GM15510 (cell line): ENCODE measurements around the gene KCTD6.

ENCODE experiments used
- POLR2A ChIP-seq: IDR thresholded peaks from 3 replicates; pipeline ENCODE4 v1.6.1; 2011; ENCODE audit warnings: borderline replicate concordance; ENCODE audit not compliant: insufficient read length; ENCODE audit errors: extremely low read depth

Gene KCTD6

DNA sequence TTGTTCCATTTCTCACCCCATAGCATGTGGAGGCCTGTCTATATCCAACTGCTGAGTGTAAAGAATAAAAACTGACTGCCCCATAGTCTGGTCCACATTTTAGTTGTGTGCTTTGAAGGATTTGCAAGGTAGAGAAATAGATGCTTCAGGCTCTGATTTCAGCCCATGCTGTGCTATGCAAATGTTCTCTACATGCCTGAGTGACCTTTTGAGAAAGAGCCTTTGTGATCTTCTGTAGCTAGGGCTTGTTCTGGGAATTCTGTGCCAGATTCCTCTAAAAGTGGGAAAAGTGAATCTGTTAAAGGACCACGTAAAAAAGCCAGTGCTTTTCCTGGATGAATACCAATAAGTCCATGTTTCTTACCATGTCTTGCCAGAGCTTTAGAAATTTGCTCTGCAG is 5.2 kb downstream of the KCTD6 start:
- TF ChIP-seq POLR2A: no peak

DNA sequence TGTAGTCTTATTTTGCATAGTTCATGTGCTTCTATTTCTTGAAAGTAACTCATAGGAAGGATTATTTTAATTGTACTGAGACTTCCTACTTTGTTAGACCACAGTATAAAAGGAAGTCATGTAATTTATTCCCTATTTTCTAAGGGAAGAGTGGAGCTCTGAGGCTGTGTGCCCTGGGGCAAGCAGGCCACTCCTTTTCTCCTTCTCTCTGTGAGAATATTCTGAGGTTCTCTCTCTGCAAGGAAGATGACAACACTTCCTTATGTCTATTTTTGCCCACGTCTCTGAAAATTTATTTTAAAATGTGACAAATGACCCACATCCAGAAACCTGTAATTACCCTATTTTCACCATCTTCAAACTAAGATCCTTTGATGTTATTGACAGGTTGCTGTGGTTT is 11.0 kb downstream of the KCTD6 start:
- TF ChIP-seq POLR2A: no peak

DNA sequence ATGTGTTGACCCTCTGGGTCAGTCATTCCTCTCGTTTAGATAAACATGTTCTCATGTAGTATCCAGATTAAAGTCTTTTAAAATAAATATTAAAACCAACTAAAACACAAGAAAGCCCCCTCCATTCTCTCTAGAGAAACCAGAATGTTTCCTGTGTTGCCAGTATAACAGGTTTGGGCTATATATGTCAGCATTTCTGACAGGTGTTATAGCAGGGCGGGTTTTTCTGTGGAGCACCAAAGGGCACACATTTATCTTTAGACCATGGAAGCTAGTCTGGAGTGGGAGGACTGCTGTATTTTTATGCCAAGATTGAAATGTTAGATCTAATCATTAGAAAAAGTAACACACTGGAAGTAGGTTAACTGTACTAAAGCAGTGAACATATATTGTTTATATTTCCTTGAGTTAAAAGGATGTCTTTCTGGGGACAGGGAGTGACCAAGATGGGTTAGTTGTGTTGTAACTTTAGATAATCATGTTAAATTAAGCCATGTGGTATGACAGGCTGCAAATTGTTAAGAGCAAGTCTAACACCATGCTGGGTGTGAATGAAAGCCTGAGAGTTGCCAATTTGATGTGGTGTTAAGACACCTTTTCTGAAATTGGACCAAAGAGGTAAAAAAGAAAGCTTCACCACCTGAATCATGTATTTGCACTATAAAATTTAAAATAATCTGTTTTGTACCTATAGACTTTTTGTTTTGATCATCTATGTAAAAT is 15.6 kb downstream of the KCTD6 start:
- TF ChIP-seq POLR2A: no peak

DNA sequence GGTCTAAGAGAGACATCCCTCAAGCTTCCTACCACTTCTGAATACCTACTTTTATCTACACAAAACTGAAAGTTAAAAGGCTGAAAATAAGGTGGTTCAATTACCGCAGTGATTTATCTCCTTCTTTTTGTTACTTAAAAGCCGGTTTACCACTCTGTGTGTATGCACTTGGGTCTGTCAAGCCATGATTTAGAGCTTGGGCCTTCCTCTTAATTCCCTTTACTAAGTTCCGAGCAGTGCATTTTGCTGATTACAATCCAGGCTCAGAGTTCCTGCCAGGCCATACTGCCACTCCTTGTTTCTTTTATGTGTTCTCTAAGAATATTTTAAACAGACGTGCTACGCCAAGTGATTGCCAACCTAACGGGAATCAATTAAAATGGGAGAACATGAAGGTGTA is 16.5 kb downstream of the KCTD6 start:
- TF ChIP-seq POLR2A: no peak

DNA sequence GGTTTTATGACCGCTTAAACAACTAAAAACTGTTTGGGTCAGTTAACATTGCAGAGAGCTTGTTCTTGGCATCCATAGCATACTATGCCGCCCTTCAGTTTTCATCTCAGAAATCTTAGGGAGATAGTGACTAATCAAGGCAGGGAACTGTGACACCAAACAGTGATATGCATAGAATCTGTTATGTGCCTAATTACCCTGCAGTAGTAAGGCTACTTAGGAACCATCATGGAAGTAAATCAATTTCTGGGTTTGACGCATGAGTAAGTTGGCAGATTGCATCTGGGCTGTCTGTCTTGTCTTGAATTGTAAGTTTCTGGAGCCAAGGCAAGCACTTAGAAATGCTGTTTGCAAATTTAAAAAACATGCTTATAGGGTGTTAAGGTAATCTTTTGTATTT is 22.5 kb downstream of the KCTD6 start:
- TF ChIP-seq POLR2A: no peak

DNA sequence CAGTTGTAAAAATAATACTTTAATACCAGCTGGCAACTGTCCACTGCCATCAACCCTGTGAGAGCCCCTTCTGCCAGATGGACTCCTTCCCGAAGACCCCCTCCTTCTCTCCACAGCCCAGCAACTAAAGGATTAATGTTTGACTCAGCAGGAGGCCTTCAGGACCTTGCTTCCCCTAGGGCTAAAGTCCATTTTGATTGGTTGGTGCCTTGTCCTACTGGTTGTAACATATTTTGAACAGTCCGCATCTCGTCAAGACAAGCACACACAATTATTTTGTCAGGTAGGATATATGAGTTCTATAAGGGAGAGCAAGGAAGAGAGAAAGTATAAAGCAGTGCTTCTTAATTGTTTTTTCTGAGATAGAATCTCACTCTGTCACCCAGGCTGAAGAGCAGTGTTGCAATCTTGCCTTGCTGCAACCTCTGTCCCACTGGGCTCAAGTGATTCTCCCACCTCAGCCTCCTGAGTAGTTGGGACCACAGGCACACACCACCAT is 26.4 kb downstream of the KCTD6 start:
- TF ChIP-seq POLR2A: no peak

DNA sequence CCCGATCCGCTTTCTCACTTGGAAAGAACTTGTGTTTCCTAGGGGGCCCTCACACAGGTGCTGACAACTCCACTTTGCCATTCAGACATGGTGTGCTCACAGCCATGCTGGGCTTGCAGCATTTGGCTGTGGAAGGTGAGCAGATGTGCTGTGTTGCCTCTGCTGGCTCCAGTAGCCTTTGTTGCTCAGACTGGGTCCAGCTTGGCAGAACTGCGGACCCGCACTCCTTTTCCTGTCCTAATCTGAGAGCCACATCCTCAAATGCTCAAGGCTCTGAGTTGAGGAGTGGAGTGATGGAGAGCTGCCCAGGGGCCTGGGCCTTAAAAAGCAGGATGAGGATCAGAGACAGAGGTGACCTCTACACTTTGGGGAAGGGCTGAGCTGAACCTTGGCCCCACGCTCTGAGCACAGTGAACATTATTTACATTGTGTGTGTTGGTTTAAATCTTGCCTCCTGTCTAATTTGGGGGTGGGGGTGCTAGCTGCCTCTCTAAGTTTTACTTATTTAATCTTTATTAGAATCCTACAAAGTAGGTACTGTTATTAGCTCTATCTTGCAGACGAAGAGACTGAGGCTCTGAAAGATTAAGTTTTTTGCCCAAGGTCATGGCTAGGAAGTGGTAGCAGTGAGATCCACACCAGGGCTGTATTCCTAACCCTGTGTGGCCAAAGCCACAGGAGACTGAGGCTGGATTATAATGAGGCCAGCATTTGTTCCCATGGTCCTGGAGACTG is 27.9 kb downstream of the KCTD6 start:
- no peak for TF ChIP-seq POLR2A

DNA sequence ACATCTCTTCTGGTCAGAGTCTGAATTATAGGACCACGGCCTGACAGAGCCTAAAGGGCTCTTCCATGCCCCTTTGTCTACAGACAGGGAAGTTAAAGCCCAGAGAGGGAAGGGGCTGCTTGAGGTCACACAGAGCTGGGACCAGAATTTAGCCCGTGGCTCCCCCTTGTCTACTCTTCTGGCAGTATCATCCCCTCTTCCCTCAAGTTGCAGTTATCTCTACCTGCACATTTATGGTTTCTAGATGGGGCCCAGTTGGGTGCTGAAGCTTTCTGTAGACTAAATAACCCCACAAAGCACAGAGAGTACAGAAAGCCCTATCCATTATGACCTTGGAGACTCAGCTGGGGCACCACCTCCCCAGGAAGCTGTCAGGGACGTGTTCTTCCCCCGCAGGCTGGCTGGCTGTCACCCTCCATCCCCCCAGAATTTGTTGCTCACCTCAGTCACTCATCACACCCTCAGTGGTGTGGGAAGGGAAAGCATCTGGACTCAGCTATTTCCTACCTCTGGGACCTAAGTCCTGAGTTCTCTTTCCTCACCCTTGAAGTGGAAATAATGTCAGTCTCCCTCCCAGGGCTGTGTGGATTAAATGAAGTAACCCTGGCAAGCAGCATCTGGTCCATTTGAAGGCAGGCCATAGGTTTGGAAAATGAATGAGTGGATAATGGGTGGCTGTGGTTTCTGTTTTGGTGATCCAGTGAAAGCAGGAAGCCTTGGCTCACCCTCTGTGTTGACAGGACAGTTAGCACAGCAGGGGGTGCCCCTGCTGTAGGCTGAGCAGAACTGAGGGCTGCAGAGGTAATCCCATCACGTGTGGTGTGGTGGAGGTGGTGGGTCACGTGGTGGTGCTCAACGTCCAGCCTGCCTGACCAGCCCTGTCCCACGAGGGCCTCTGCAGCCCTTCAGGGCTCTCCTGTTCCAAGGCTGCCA is 28.8 kb downstream of the KCTD6 start:
- TF ChIP-seq POLR2A: no peak

DNA sequence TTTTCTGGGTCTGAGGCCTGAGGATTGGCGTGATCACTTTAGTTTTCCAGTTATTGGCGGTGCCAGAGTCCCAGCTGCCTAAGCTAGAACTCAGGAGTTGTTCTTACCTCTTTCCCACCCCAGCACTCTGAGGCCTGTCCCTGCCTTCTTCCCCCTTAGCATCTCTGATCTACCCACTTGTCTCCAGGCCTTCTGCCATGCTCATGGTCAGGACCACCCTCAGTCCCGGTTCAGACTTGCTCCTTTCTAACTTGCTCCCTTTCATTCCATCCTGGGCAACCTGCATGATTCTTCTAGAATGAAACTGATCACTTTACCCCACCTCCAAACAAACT is 29.4 kb downstream of the KCTD6 start:
- no peak for TF ChIP-seq POLR2A

DNA sequence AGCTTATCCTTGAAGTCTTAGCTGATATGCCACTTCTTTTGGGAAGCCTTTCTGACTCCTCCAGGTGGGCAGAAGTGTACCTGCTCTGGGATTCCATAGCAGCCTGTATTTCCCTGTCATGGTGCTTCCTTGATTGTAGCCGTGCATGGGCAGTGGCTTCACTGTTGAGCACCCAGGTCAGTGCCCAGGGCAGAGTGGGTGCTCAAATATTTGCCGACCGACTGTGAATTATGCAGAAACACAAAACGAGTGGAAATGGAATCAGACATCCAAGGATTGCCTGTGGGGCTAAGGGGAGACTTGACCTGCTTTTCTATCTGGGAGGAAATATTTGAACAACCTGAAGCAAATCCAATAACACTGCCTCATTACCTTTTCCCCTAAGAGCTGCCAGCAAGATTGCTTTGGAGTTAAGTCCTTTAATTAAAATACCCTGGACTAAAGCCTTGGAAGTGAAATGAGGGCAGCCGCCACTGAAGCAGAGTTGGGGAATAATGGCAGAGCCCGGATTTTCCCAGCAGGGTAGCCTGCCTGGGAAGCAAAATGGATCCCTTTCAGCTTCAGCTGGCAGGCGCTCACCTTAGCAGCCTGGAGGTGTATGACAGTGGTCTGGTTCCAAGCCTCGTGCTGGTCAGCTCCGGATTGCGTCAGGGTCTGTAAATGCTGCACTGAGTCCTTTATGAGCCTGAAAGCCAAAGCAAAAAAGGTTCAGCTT is 30.2 kb downstream of the KCTD6 start:
- TF ChIP-seq POLR2A: no peak

DNA sequence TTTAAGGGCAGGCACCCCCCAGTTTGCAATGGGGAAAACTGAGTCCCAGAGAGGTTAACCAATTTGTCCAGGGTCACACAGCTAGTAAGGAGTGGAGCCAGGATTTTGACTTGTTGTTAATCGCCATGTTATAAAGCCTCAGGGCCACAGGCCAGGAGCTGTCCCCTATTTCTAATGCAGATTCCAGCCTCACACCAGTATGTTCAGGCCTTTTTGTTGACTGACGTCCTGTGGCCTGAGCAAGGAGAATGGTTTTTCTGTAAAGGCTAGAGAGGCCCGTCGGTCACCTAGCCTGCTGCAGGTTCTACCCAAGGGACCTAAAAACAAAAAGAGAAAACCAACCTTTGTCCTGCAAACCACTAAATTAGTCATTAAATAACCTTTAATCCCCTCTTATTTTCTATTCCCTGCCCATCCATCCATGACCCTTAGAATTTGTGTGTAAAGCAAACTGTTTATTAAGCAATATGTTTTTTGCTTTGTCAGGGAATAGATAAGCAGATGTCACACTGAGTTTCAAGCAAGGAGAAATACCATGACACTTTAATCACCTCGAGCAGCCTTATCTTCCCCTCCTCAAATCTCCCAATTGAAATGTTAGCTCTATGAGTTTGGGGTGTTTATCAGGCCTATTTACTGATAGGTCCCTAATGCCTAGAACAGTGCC is 31.0 kb downstream of the KCTD6 start:
- no peak for TF ChIP-seq POLR2A

DNA sequence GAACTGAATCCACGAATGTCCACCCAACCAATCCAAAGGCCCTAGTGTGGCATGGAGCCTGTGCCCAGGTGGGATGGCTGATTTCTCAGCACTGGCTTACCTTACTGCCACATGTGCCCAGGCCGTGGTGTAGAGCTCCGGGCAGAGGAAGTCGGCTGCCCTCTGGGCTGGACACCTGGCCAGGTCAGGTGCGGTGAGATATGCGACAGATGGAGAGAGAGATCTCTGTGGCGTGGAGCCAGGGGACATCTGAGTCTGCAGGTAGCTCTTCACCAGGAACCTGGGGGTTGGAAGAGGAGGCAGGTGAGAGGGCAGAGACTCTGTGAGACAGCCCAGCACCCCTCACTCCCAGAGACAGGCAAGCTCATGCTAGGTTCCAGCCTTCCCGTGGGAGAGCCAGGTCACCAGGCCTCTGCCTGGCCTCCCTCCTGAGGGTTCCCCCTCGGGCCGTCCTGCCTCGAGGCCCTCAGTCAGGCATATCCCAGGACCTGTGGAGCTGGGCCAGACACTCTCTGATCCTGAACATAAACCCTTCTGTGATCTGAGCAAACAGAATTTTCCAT is 32.5 kb downstream of the KCTD6 start:
- no peak for TF ChIP-seq POLR2A

DNA sequence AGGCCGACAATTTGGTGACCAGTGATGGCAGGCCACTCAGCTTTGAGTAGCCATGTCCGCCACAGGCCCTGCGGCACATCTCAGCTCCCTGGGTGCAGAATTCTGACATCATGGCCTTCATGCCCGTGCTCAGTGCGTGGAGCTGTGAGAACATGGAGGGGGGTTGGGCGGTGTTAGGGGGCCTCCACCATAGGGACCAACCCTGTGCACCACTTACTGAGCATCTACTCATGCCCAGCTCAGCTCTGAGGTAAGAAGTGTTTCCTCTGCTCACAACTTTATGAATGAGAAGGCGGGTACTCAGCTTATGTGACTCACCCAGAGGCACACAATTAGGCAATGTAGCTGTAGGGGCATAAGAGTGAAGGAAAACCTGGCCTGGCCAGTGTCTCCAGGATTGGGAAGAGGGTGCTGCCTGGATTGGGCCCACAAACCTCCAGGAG is 34.6 kb downstream of the KCTD6 start:
- no peak for TF ChIP-seq POLR2A

DNA sequence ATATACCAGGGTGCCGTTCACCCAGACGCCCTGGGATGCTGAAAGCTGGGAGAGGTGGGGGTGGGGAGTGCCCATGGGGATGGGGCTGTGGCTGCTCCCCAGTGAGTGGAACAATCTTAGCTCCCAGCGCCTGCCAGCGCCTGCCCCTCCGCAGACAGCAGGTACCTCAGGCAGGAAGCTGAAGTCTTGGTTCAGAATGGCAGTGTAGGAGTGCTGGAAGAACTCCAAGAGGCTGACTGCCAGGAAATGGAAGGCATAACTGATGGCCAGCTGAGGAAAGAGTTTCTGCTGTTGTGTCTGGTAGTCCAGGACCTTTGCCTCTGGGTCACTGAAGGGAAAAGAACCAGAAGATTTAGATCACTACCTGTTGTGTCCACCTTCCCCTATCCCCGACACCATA is 36.7 kb downstream of the KCTD6 start:
- no peak for TF ChIP-seq POLR2A
